CD14-positive monocyte (primary cell): ENCODE results near the gene ANK2. TPM values are rescaled to one million over a fixed set of nuclear protein-coding genes. Genes with fewer than 3 reads are reported as not detected.

Experiments used
- DNase-seq, 3 donors: peaks; one replicate each; pipeline ENCODE4 v3.0.0-alpha.2; 2011 to 2022
- H2AFZ ChIP-seq: 2 replicates; pipeline ENCODE4 v1.6.0; 2012; ENCODE audit warnings: mild to moderate bottlenecking, low read depth, low read length, inconsistent platforms; ENCODE audit not compliant: insufficient read depth, poor library complexity, severe bottlenecking
- H3K27ac ChIP-seq, 2 donors: 1 replicate in 1 of 2; 2 replicates in 1 of 2; pipeline ENCODE4 v1.5.1; 2012 to 2013; ENCODE audit warnings: low read length in 2 of 2, control low read depth in 1 of 2, inconsistent platforms in 1 of 2, low read depth in 1 of 2, mild to moderate bottlenecking in 1 of 2
- H3K27me3 ChIP-seq, 2 donors: one replicate each; pipeline versions ENCODE4 v1.6.0 to v1.6.1; 2011 to 2013; ENCODE audit warnings: low read length in 2 of 2; ENCODE audit not compliant: control insufficient read depth in 2 of 2, insufficient read depth in 2 of 2
- H3K36me3 ChIP-seq, 2 donors: replicated peaks in 1 of 2; 1 replicate in 1 of 2; 2 replicates in 1 of 2; pipeline versions ENCODE4 v1.5.1 to v1.6.1; 2012 to 2013; ENCODE audit warnings: low read length in 2 of 2, control low read depth in 1 of 2, inconsistent platforms in 1 of 2, mild to moderate bottlenecking in 1 of 2; ENCODE audit not compliant: insufficient read depth in 2 of 2, control insufficient read depth in 1 of 2
- H3K4me1 ChIP-seq, 2 donors: 1 replicate in 1 of 2; 2 replicates in 1 of 2; pipeline versions ENCODE4 v1.5.1 to v1.6.1; 2012 to 2013; ENCODE audit warnings: low read length in 2 of 2, control low read depth in 1 of 2, inconsistent platforms in 1 of 2, mild to moderate bottlenecking in 1 of 2, moderate library complexity in 1 of 2; ENCODE audit not compliant: insufficient read depth in 2 of 2, control insufficient read depth in 1 of 2
- H3K4me2 ChIP-seq: replicated peaks from 2 replicates; pipeline ENCODE3; 2012; ENCODE audit warnings: low read length, moderate library complexity, mild to moderate bottlenecking; ENCODE audit not compliant: poor library complexity, severe bottlenecking; ENCODE audit errors: extremely low read depth
- H3K4me3 ChIP-seq, 3 experiments: fragments of 200-600 bp in 1 of 3; sonication (generic) in 1 of 3; replicated peaks in 1 of 3; 1 replicate in 2 of 3; 2 replicates in 1 of 3; pipeline ENCODE4 v1.5.1; 2011 to 2013; ENCODE audit warnings: low read length in 3 of 3, mild to moderate bottlenecking in 3 of 3, control low read depth in 2 of 3, low read depth in 2 of 3, inconsistent platforms in 1 of 3, moderate library complexity in 1 of 3
- H3K79me2 ChIP-seq: 2 replicates; pipeline ENCODE4 v1.6.0; 2012; ENCODE audit warnings: mild to moderate bottlenecking, control low read depth, inconsistent platforms, low read length, moderate library complexity; ENCODE audit not compliant: insufficient read depth
- H3K9ac ChIP-seq: 2 replicates; pipeline ENCODE4 v1.6.0; 2017; ENCODE audit warnings: low read length, mild to moderate bottlenecking; ENCODE audit not compliant: insufficient read depth, poor library complexity, severe bottlenecking
- H3K9me3 ChIP-seq, 2 donors: replicated peaks in 1 of 2; 1 replicate in 1 of 2; 2 replicates in 1 of 2; pipeline versions ENCODE4 v1.5.1 to v1.6.1; 2012 to 2013; ENCODE audit warnings: low read length in 2 of 2, control low read depth in 1 of 2; ENCODE audit not compliant: control insufficient read depth in 1 of 2, insufficient read depth in 1 of 2
- H4K20me1 ChIP-seq: 2 replicates; pipeline ENCODE4 v1.6.0; 2012; ENCODE audit warnings: mild to moderate bottlenecking, low read length, control low read depth, moderate library complexity; ENCODE audit not compliant: insufficient read depth
- H3K27ac Mint-ChIP-seq, 7 donors: one replicate each; pipeline ENCODE4 v1.8.0; 2020; ENCODE audit warnings: mild to moderate bottlenecking in 7 of 7, mixed read lengths in 7 of 7, moderate library complexity in 6 of 7, inconsistent platforms in 2 of 7
- H3K27me3 Mint-ChIP-seq, 3 donors: one replicate each; pipeline ENCODE4 v1.8.0; 2021 to 2022; ENCODE audit warnings: low read depth in 3 of 3, mild to moderate bottlenecking in 3 of 3, mixed read lengths in 3 of 3, moderate library complexity in 3 of 3, inconsistent platforms in 1 of 3
- H3K36me3 Mint-ChIP-seq, 2 donors: one replicate each; pipeline ENCODE4 v1.8.0; 2020; ENCODE audit warnings: mixed read lengths in 2 of 2, inconsistent platforms in 1 of 2, mild to moderate bottlenecking in 1 of 2
- H3K4me1 Mint-ChIP-seq: one replicate; pipeline ENCODE4 v1.8.0; 2020; ENCODE audit warnings: mild to moderate bottlenecking, mixed read lengths
- H3K4me3 Mint-ChIP-seq, 2 donors: one replicate each; pipeline ENCODE4 v1.8.0; 2020; ENCODE audit warnings: mild to moderate bottlenecking in 2 of 2, mixed read lengths in 2 of 2, moderate library complexity in 1 of 2
- H3K9me3 Mint-ChIP-seq, 7 donors: one replicate each; pipeline ENCODE4 v1.8.0; 2020 to 2022; ENCODE audit warnings: mixed read lengths in 7 of 7, mild to moderate bottlenecking in 6 of 7, moderate library complexity in 6 of 7, inconsistent platforms in 2 of 7
- CTCF ChIP-seq: fragments of 200-600 bp; IDR thresholded peaks from one replicate; pipeline ENCODE4 v1.8.0; 2022; ENCODE audit warnings: antibody characterized with exemption, mild to moderate bottlenecking
- WGBS: methylation state at CpG from one replicate; pipeline ENCODE4 v1.1.5; 2013; ENCODE audit warnings: missing lambda C conversion rate; ENCODE audit not compliant: insufficient coverage; 5-methylcytosine and 5-hydroxymethylcytosine counted together
- intact Hi-C, 2 donors: fragments of 100-400 bp; cut with micrococcal nuclease; formaldehyde crosslinking; loops; one replicate each; pipeline versions ENCODE4 v1.15.0 to v1.15.1; 2023
- polyA minus RNA-seq: library from RNA; depleted of rRNA, polyadenylated mRNA; stranded (reverse); fragments of >200 nt; gene quantifications from 2 replicates; pipeline ENCODE4 v1.2.3, GENCODE V29; 2012
- polyA plus RNA-seq, 3 donors: library from polyadenylated mRNA; depleted of rRNA in 1 of 3; unstranded in 2 of 3; stranded (reverse) in 1 of 3; fragments of 300-500 nt in 2 of 3; fragments of >200 nt in 1 of 3; fragmentation: Illumina TruSeq in 2 of 3; gene quantifications; 1 replicate in 2 of 3; 2 replicates in 1 of 3; pipeline ENCODE4 v1.2.3, GENCODE V29; 2012 to 2021
- total RNA-seq, 12 experiments: library from RNA in 1 of 12; stranded (reverse) in 1 of 12; fragments of 120-200 nt in 1 of 12; gene quantifications; one replicate each; pipeline ENCODE4 v1.2.4 and lab custom pipeline; 2013 to 2026; ENCODE audit warnings: mixed read lengths in 6 of 12, inconsistent platforms in 1 of 12

The ANK2 gene
- 0.42 TPM for total RNA-seq (2013)
- polyA plus RNA-seq = not detected
- polyA minus RNA-seq = not detected in 2 replicates
- 0.07 to 12.5 (median 0.59) reads per million in 11 experiments for total RNA-seq (lab: John Stamatoyannopoulos, UW)

DNA sequence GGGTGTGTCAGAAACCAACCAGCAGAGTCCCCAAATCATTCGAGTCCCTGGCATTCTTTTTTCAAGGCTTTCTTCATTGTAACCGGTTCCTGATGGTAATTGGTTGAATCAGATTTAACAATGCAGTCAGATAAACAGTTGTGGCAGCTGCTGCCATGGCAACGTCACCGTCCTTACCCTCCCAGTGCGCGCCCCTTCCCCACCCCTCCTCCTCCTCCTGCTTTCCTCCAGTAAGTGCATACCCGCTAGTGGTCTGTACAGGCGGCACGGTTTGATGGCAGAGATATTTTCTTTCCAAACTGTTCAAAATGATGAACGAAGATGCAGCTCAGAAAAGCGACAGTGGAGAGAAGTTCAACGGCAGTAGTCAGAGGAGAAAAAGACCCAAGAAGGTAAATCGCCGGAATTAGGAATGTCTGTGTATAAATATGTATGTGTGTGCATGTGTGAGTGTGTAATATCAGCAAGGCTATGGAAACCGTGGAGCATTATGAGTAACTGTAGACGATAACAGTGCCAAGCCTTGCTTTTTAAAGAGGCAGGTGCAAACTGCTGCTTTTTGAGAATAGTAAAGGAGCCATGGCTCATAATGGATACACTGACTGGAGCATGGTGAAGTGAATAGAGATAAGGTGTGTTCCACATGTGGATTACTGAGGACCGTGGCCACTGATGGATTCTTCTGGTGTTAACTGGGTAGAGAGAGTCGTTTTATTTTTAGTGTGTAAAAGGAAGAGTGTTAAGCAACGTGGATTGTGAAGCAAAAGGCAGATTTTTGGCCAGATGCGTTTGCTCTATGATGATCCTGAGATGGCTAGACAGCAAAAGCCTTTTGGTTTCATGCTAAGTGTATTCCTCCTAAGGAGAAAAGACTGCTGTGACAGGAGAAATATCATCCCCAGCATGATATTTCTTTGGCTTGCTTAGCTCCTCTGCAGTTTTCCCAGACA is at the start of gene ANK2:
ANK2 (plus strand) TSS at position 233 of the 950 bp plus-strand sequence; CDS start at position 309, 76 bp downstream.
- no peak within 1 kb of the TSS for H2AFZ ChIP-seq
- H3K4me3 Mint-ChIP-seq = no peak within 1 kb of the TSS
- 54% methylated on average over 13 of the region's 20 CpGs for WGBS

More for the DNA sequence above, at the start of gene ANK2:
- DNase-seq = no peak
- Histone ChIP-seq H4K20me1 (no peaks in the 10 kb centered on the region), H3K79me2 (no peaks in the 10 kb centered on the region), H3K4me2 (no peak within 1 kb of the TSS), H3K9me3 (no peaks in the 10 kb centered on the region), H3K9ac (no peak within 1 kb of the TSS), H3K27ac (no peak within 1 kb of the TSS), H3K4me1 (no peaks in the 10 kb centered on the region), H3K27me3 (no peaks in the 10 kb centered on the region), H3K36me3 (no peaks in the 10 kb centered on the region), H3K4me3 (no peak within 1 kb of the TSS)
- Mint-ChIP-seq H3K27ac (no peak within 1 kb of the TSS), H3K9me3 (peaks cover 0 to 1% (median 0%) of the 10 kb centered on the region in 7 donors), H3K27me3 (peaks cover 0 to 2% (median 0%) of the 10 kb centered on the region in 3 donors), H3K36me3 (no peaks in the 10 kb centered on the region), H3K4me1 (no peaks in the 10 kb centered on the region)
- TF ChIP-seq CTCF = no peak
- intact Hi-C loops = no loop called here
